Right cardiac atrium (tissue), 5 donors: ENCODE measurements around the gene WDR91. TPM values are rescaled to one million over a fixed set of nuclear protein-coding genes. Genes with fewer than 3 reads are reported as not detected.

Experiments used
- ATAC-seq, 2 donors: fragments of 200-7000 bp; cut with Tn5 transposase; one replicate each; pipeline versions ENCODE4 v1.8.0 to v1.9.1; 2020; ENCODE audit warnings: moderate library complexity in 2 of 2, mild to moderate bottlenecking in 1 of 2
- DNase-seq, 3 donors: peaks; one replicate each; pipeline ENCODE4 v3.0.0-alpha.2; 2020
- H3K27ac ChIP-seq: one replicate; pipeline ENCODE4 v1.5.1; 2013; ENCODE audit warnings: mild to moderate bottlenecking, low read length, control low read depth, moderate library complexity
- H3K27me3 ChIP-seq: one replicate; pipeline ENCODE4 v1.6.1; 2013; ENCODE audit not compliant: control insufficient read depth, insufficient read depth
- H3K4me1 ChIP-seq: one replicate; pipeline ENCODE4 v1.6.1; 2013; ENCODE audit warnings: low read length; ENCODE audit not compliant: control insufficient read depth, insufficient read depth
- H3K4me3 ChIP-seq: one replicate; pipeline ENCODE4 v1.5.1; 2013; ENCODE audit warnings: low read length, control low read depth
- H3K9me3 ChIP-seq: one replicate; pipeline ENCODE4 v1.6.1; 2013; ENCODE audit warnings: low read length; ENCODE audit not compliant: control insufficient read depth
- WGBS: extraction: QIAGEN DNeasy Blood & Tissue Kit; methylation state at CpG from one replicate; pipeline ENCODE4 v1.1.7; 2013; 5-methylcytosine and 5-hydroxymethylcytosine counted together
- intact Hi-C, 4 donors: fragments of 100-400 bp; cut with DNase I; formaldehyde crosslinking; loops; one replicate each; pipeline versions ENCODE4 v1.11.0 to v1.14.0; 2022 to 2023
- microRNA-seq, 2 donors: library from miRNA; unstranded; fragments of <30 nt; microRNA quantifications; one replicate each; pipeline ENCODE4 v1.2.0, GENCODE V29; 2020 to 2021
- polyA plus RNA-seq: library from polyadenylated mRNA; stranded (reverse); fragments of 200-250 nt; gene quantifications from one replicate; pipeline ENCODE4 v1.2.3, GENCODE V29; 2013
- total RNA-seq, 4 donors: library from RNA; stranded (reverse); fragmentation: NEBNext Ultra II Directional; extraction: Animal tissue kit (Norgen Biotek cat#: 25700); gene quantifications; one replicate each; pipeline ENCODE4 v1.2.1, GENCODE V29; 2021
- donor health status: healthy with polysubstance abuse.
- donor health status: DM: no; HTN: yes; CAD: no.
- donor health status: DM: no; HTN: no; CAD: no.
- donor health status: DM: no; HTN: yes; CAD: no; lungs with severe emphysema.
- donor health status: DM: yes; HTN: yes; CAD: no.

Gene WDR91
- total and polyA plus RNA-seq, 5 donors = 4.0 to 11.1 (median 8.7) TPM

DNA sequence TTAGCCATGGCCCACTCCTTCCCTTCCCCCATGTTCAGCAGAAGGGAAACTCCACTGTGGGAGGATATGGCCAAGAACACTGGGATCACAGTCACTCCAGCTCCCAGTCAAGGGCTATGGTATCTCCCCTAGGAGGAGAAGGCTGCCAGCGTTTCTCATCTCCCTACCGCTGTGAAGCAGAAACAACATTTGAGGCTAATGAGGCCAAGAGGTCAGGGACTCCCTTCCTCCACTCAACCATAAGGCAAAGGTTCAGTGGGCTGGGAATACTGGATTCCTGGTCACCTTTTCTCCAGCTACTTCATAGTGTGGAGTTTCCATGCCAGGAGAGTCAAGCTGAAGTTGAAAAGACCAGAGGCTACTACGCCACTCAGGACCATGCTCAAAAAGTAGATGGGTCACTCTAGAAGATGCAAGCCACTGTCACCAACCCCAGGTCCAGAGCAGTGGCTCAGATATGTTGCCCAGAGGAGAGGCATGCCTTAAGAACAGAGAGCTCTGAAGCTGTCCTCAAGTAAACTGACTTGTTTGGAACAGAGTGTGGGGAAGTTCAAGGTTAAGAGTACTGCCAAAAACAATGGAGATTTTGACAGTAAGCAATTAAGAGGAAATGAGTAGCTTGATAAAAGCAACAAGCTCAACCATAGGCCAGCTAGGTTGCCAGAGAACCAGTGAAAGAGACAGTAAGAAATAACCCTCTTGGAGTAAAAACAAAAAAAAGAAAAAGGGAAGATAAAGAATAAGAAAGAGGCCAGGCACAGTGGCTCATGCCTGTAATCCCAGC is 67.2 kb downstream of the WDR91 start:
- WGBS = 61% methylated on average over 3 of the region's 3 CpGs
- DNase-seq = no peak
- Histone ChIP-seq H3K4me3 (no peak overlapping the region), H3K27me3 (no peaks in the 10 kb centered on the region), H3K27ac (peak overlapping the region; percentile 47), H3K9me3 (no peaks in the 10 kb centered on the region), H3K4me1 (peaks cover 5% of the 10 kb centered on the region)
- peak; percentile 73 to 90 for ATAC-seq
- intact Hi-C loops = no loop called here

Small RNA genes lying within 50 kb of the gene (microRNA-seq; reads per million reads assigned to microRNA genes)
- 0 reads per million in 2 donors for gene MIR6509

Other genes with a start within 250 kb of the WDR91 start
- gene AGBL3, start 225.0 kb downstream of the WDR91 start, total RNA-seq = 1 to 10 TPM; 1.2 to 3.4 (median 1.8) TPM
- gene AGBL3, start 225.0 kb downstream of the WDR91 start, polyA plus RNA-seq = 0.81 TPM
- 10 to 100 TPM in 2 of 4 donors, 1 to 10 TPM in 2; 6.3 to 13.0 (median 9.9) TPM for gene TMEM140, start 63.5 kb downstream of the WDR91 start, total RNA-seq
- 13.3 TPM for gene TMEM140, start 63.5 kb downstream of the WDR91 start, polyA plus RNA-seq
- gene CYREN, start 40.8 kb downstream of the WDR91 start, total RNA-seq = 10 to 100 TPM; 31.8 to 40.5 (median 33.3) TPM
- gene CYREN, start 40.8 kb downstream of the WDR91 start, polyA plus RNA-seq = 27.7 TPM
- not detected for gene STRA8, start 22.3 kb upstream of the WDR91 start, total RNA-seq
- gene STRA8, start 22.3 kb upstream of the WDR91 start, polyA plus RNA-seq = not detected